C4-2B (cell line): Measurements from ENCODE around the gene RRAGC.

Source experiments
- CTCF ChIP-seq: fragments of 450-650 bp; conservative IDR thresholded peaks from 2 replicates; pipeline ENCODE4 v1.5.1; 2017; ENCODE audit warnings: mild to moderate bottlenecking
- ZFX ChIP-seq: fragments of 450-650 bp; IDR thresholded peaks from 2 replicates; pipeline ENCODE4 v1.6.1; 2017

- TF ChIP-seq CTCF (peak; percentile 86), ZFX (no peak)
These were observed 24.4 kb downstream of the RRAGC start for GRCh38 chr1:38834937-38835827.
